Thyroid gland (tissue), 4 donors: ENCODE data around the gene DSCAM. TPM values are rescaled to one million over a fixed set of nuclear protein-coding genes. Genes with fewer than 3 reads are reported as not detected.

Experiments
- DNase-seq, 2 donors: peaks; one replicate each; pipeline ENCODE4 v3.0.0-alpha.2; 2019
- H3K27ac ChIP-seq, 3 donors: fragments of 200-600 bp; sonication (generic); 1 replicate in 2 of 3; 2 replicates in 1 of 3; pipeline ENCODE4 v1.5.1; 2016 to 2019; ENCODE audit warnings: mild to moderate bottlenecking in 1 of 3, moderate library complexity in 1 of 3
- H3K27me3 ChIP-seq: fragments of 200-600 bp; sonication (generic); one replicate; pipeline ENCODE4 v1.5.1; 2019
- H3K36me3 ChIP-seq, 2 donors: fragments of 200-600 bp; sonication (generic); one replicate each; pipeline ENCODE4 v1.5.1; 2016 to 2019
- H3K4me1 ChIP-seq, 2 donors: fragments of 200-600 bp; sonication (generic); one replicate each; pipeline ENCODE4 v1.5.1; 2017 to 2019
- H3K4me3 ChIP-seq, 3 donors: fragments of 200-600 bp; sonication (generic); replicated peaks in 1 of 3; 1 replicate in 2 of 3; 2 replicates in 1 of 3; pipeline ENCODE4 v1.5.1; 2016; ENCODE audit warnings: mild to moderate bottlenecking in 1 of 3
- H3K9me3 ChIP-seq: fragments of 200-600 bp; sonication (generic); one replicate; pipeline ENCODE4 v1.5.1; 2017
- POLR2A ChIP-seq, 2 donors: fragments of 450-650 bp; IDR thresholded peaks; one replicate each; pipeline ENCODE4 v1.6.1; 2017; ENCODE audit warnings: antibody characterized with exemption in 2 of 2, mild to moderate bottlenecking in 2 of 2, moderate library complexity in 1 of 2
- WGBS, 2 donors: methylation state at CpG; one replicate each; pipeline ENCODE4 v1.1.5; 2017; 5-methylcytosine and 5-hydroxymethylcytosine counted together
- intact Hi-C: fragments of 100-400 bp; cut with DNase I; formaldehyde crosslinking; loops from one replicate; pipeline ENCODE4 v1.15.1; 2023
- total RNA-seq, 4 donors: library from RNA; depleted of rRNA; stranded (reverse); fragments of >200 nt; gene quantifications; one replicate each; pipeline ENCODE4 v1.2.3, GENCODE V29; 2016
- TF ChIP-seq, protein P1 (sequence below), 6 experiments: fragments of 200-600 bp in 3 of 6; fragments of 450-650 bp in 3 of 6; sonication (generic) in 3 of 6; IDR thresholded peaks; one replicate each; pipeline ENCODE4 v1.5.1; 2016 to 2019; ENCODE audit warnings: antibody characterized with exemption in 6 of 6, mild to moderate bottlenecking in 2 of 6, inconsistent platforms in 1 of 6, moderate library complexity in 1 of 6

DSCAM gene
- total RNA-seq, 4 donors from 2014 or later = 0.20 TPM; not detected in 3

DNA sequence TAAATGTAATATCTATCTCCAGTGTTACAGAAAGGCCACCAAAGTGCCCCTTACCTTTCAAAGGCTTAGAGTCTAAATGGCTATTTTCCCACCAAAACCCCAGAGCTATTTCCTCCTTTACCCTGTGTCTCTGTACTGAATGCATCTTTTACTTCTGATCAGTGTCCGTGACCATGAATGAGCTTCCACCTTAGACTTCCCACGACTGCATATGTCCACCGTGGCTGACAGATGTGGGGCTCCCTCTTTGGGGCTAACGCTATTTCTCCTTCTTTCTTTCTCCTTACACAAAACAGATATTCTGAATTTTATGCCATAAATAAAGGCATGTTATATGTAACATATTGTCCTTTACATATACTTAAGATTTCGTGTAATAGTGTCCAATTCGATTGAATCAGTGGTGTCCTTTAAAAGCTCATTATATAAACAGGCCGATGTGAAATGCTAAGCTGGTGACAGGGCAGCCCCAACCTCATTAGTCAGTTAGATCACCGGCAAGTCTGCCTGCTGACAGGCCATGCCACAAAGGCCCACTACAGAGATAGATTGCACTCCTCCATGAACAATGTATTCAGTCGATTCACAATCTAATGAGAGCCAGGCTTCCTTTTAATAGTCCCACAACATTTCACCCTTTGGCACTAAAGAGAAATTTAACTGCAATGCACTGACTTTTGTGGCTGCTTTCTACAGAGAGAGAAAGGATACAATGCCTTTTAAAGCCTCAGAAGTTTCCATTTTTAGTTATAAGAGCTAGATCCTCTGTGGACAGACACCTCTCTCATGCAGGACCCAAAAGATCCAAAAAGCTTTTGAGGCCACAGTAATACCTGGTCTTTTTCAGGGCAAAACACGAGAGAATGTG lies 681.8 kb downstream of the DSCAM start:
- TF ChIP-seq, protein P1, sequence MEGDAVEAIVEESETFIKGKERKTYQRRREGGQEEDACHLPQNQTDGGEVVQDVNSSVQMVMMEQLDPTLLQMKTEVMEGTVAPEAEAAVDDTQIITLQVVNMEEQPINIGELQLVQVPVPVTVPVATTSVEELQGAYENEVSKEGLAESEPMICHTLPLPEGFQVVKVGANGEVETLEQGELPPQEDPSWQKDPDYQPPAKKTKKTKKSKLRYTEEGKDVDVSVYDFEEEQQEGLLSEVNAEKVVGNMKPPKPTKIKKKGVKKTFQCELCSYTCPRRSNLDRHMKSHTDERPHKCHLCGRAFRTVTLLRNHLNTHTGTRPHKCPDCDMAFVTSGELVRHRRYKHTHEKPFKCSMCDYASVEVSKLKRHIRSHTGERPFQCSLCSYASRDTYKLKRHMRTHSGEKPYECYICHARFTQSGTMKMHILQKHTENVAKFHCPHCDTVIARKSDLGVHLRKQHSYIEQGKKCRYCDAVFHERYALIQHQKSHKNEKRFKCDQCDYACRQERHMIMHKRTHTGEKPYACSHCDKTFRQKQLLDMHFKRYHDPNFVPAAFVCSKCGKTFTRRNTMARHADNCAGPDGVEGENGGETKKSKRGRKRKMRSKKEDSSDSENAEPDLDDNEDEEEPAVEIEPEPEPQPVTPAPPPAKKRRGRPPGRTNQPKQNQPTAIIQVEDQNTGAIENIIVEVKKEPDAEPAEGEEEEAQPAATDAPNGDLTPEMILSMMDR (IDR thresholded peaks at IDR 0.05) = no peak
- no peak for TF ChIP-seq POLR2A (IDR thresholded peaks at IDR 0.05)
- 76 to 82% methylated on average over 10 of the region's 10 CpGs for WGBS, 2 donors
- no peaks in the 10 kb centered on the region for H3K9me3 ChIP-seq
- no peaks in the 10 kb centered on the region for H3K4me1 ChIP-seq
- intact Hi-C loops = no loop called here
- DNase-seq = no peak
- H3K4me3 ChIP-seq = no peak overlapping the region
- no peak overlapping the region for H3K27ac ChIP-seq
- H3K36me3 ChIP-seq = no peaks in the 10 kb centered on the region
- H3K27me3 ChIP-seq = no peaks in the 10 kb centered on the region

- DNase-seq = no peak
These were observed 684.9 kb downstream of the DSCAM start for GRCh38 chr21:40162075-40162474.

GRCh38 chr21:40160911-40161310 lies 686.0 kb downstream of the DSCAM start:
- Histone ChIP-seq H3K36me3 (no peaks in the 10 kb centered on the region), H3K4me1 (no peaks in the 10 kb centered on the region), H3K9me3 (no peaks in the 10 kb centered on the region), H3K27ac (no peak overlapping the region), H3K4me3 (no peak overlapping the region), H3K27me3 (no peaks in the 10 kb centered on the region)
- no peak for DNase-seq
- TF ChIP-seq POLR2A (IDR thresholded peaks at IDR 0.05) = no peak
- TF ChIP-seq, protein P1 (IDR thresholded peaks at IDR 0.05) = no peak
- intact Hi-C loops = no loop called here
- 80 to 90% methylated on average over 5 of the region's 5 CpGs for WGBS, 2 donors

More at GRCh38 chr21:40162075-40162474, 684.9 kb downstream of the DSCAM start:
- no peaks in the 10 kb centered on the region for H3K9me3 ChIP-seq
- H3K27me3 ChIP-seq = no peaks in the 10 kb centered on the region
- H3K36me3 ChIP-seq = no peaks in the 10 kb centered on the region
- no peak overlapping the region for H3K27ac ChIP-seq
- WGBS, 2 donors = 37 to 49% methylated on average over 2 of the region's 2 CpGs
- intact Hi-C loops = no loop called here
- H3K4me3 ChIP-seq = no peak overlapping the region
- no peaks in the 10 kb centered on the region for H3K4me1 ChIP-seq
- TF ChIP-seq, protein P1 (IDR thresholded peaks at IDR 0.05) = no peak
- TF ChIP-seq POLR2A (IDR thresholded peaks at IDR 0.05) = no peak

DNA sequence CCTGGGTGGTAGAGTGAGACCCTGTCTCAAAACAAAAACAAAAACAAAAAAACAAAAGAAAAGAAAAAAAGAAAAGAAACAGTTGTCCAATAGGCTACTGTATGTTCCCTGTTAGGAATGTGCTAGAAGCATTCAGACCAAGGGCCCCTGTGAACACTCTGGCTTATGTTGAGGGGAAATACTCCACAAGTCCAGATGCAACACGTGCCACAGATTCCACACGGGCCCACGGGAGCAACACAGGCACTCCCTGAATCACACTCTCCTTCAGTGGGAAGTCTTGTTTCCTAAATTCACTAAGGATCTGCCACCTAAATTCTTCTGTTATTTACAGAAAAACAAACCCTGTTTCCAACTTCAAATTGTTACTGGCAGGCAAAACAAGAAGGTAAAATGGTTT lies 688.6 kb downstream of the DSCAM start:
- TF ChIP-seq POLR2A (IDR thresholded peaks at IDR 0.05) = no peak
- TF ChIP-seq, protein P1 (IDR thresholded peaks at IDR 0.05) = no peak
- Histone ChIP-seq H3K27ac (no peak overlapping the region), H3K27me3 (no peaks in the 10 kb centered on the region), H3K36me3 (no peaks in the 10 kb centered on the region), H3K4me3 (no peak overlapping the region), H3K4me1 (no peaks in the 10 kb centered on the region), H3K9me3 (no peaks in the 10 kb centered on the region)
- no peak for DNase-seq
- intact Hi-C loops = no loop called here
- 66 to 72% methylated on average over 3 of the region's 3 CpGs for WGBS, 2 donors

GRCh38 chr21:40155563-40155962 lies 691.4 kb downstream of the DSCAM start:
- intact Hi-C loops = no loop called here
- 79 to 87% methylated on average over 7 of the region's 7 CpGs for WGBS, 2 donors
- DNase-seq = no peak
- TF ChIP-seq, protein P1 (IDR thresholded peaks at IDR 0.05) = no peak
- TF ChIP-seq POLR2A (IDR thresholded peaks at IDR 0.05) = no peak
- no peak overlapping the region for H3K4me3 ChIP-seq
- no peaks in the 10 kb centered on the region for H3K36me3 ChIP-seq
- no peaks in the 10 kb centered on the region for H3K9me3 ChIP-seq
- H3K27me3 ChIP-seq = no peaks in the 10 kb centered on the region
- H3K27ac ChIP-seq = no peak overlapping the region
- H3K4me1 ChIP-seq = no peaks in the 10 kb centered on the region
